DMS153 (cell line): ENCODE data around the gene HYAL3.

Experiments used
- DNase-seq: peaks from one replicate; lab custom pipeline; 2025; lab: John Stamatoyannopoulos, UW

Gene HYAL3

GRCh38 chr3:50327943-50328691 is 28.9 kb upstream of the HYAL3 start, which contains the start of gene TUSC2:
Gene TUSC2, minus strand, starts transcription at chr3:50328223. Its CDS starts 124 bp downstream, at chr3:50328099.
- DNase-seq, result peak; percentile 82

- DNase-seq, result no peak
These were observed 27.9 kb upstream of the HYAL3 start for GRCh38 chr3:50327129-50327528.

- DNase-seq, result no peak
These were observed 27.0 kb upstream of the HYAL3 start for GRCh38 chr3:50326182-50326541.

GRCh38 chr3:50325497-50326181 is 26.4 kb upstream of the HYAL3 start:
- no peak for DNase-seq

GRCh38 chr3:50325113-50325480 is 25.9 kb upstream of the HYAL3 start:
- no peak for DNase-seq

- DNase-seq, result no peak
These were observed 25.3 kb upstream of the HYAL3 start for GRCh38 chr3:50324351-50325112.

- no peak for DNase-seq
These were observed 24.5 kb upstream of the HYAL3 start for GRCh38 chr3:50323614-50324199.

GRCh38 chr3:50323092-50323600 is 23.9 kb upstream of the HYAL3 start:
- no peak for DNase-seq

GRCh38 chr3:50322386-50323091 is 23.3 kb upstream of the HYAL3 start, which contains the start of gene HYAL2:
Gene HYAL2, minus strand, starts transcription at chr3:50322745. Its CDS starts 2,256 bp downstream, at chr3:50320489.
- peak; percentile 41 for DNase-seq

GRCh38 chr3:50322115-50322385 is 22.8 kb upstream of the HYAL3 start:
- no peak for DNase-seq

GRCh38 chr3:50321336-50322114 is 22.3 kb upstream of the HYAL3 start:
- peak; percentile 54 for DNase-seq

GRCh38 chr3:50320853-50321335 is 21.7 kb upstream of the HYAL3 start:
- no peak for DNase-seq

- DNase-seq, result no peak
These were observed 20.9 kb upstream of the HYAL3 start for GRCh38 chr3:50319894-50320625.

GRCh38 chr3:50319181-50319893 is 20.1 kb upstream of the HYAL3 start:
- no peak for DNase-seq

- no peak for DNase-seq
These were observed 19.4 kb upstream of the HYAL3 start for GRCh38 chr3:50318615-50319014.

- DNase-seq, result no peak
These were observed 19.0 kb upstream of the HYAL3 start for GRCh38 chr3:50318163-50318562.

GRCh38 chr3:50317300-50317699 is 18.1 kb upstream of the HYAL3 start:
- DNase-seq, result no peak

- no peak for DNase-seq
These were observed 17.5 kb upstream of the HYAL3 start for GRCh38 chr3:50316657-50317242.

- DNase-seq, result no peak
These were observed 15.6 kb upstream of the HYAL3 start for GRCh38 chr3:50314816-50315215.
